Activated naive CD8-positive, alpha-beta T cell treated with anti-CD3 and anti-CD28 coated beads for 36 hours (primary cell): Measurements from ENCODE around the gene ALMS1. TPM values are rescaled to one million over a fixed set of nuclear protein-coding genes. Genes with fewer than 3 reads are reported as not detected.
"Not testable (repeated sequence)": the region's sequence is repeated elsewhere in the genome, so short reads cannot be mapped to it uniquely, and the experiment has no call there.

Experiments
- DNase-seq: peaks from one replicate; pipeline ENCODE4 v3.0.0; 2021
- H3K27ac Mint-ChIP-seq: one replicate; pipeline ENCODE4 v1.8.0; 2022; ENCODE audit warnings: mild to moderate bottlenecking, moderate library complexity, mixed read lengths
- H3K27me3 Mint-ChIP-seq: one replicate; pipeline ENCODE4 v1.8.0; 2022; ENCODE audit warnings: mild to moderate bottlenecking, mixed read lengths
- H3K36me3 Mint-ChIP-seq: one replicate; pipeline ENCODE4 v1.8.0; 2021; ENCODE audit warnings: mild to moderate bottlenecking, mixed read lengths
- H3K4me1 Mint-ChIP-seq: one replicate; pipeline ENCODE4 v1.8.0; 2021; ENCODE audit warnings: mixed read lengths
- H3K4me3 Mint-ChIP-seq: one replicate; pipeline ENCODE4 v1.8.0; 2022; ENCODE audit warnings: mild to moderate bottlenecking, moderate library complexity, mixed read lengths
- H3K9me3 Mint-ChIP-seq: one replicate; pipeline ENCODE4 v1.8.0; 2022; ENCODE audit warnings: mixed read lengths
- total RNA-seq, 2 experiments: library from RNA; stranded (reverse); gene quantifications; one replicate each; pipeline ENCODE4 v1.2.3, GENCODE V29; 2021

The ALMS1 gene
- total RNA-seq, 2 experiments from 2014 or later = 18.3 to 23.5 TPM

DNA sequence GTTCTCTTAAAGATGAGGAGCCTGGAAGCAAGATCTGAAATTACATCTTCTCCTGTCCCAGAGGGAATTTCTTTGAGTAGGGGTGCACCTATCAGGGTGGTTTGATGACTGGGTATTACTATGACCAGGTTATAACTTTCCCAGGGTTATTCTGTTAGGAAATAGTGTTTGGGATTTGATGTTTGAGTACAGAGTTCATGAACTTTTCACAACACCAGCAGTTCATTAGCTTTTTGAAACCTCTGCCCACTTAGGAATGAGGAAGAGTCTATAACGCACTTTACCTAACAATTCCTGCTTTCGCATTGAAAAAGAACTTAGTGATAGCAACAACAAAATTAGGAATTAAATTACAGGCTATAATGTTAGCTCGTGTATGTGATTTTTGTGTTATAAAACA is 58.6 kb downstream of the ALMS1 start:
- H3K36me3 Mint-ChIP-seq = peaks cover 33% of the 10 kb centered on the region
- no peak overlapping the region for H3K27ac Mint-ChIP-seq
- no peaks in the 10 kb centered on the region for H3K9me3 Mint-ChIP-seq
- no peak overlapping the region for H3K4me3 Mint-ChIP-seq
- no peak for DNase-seq
- peaks cover 3% of the 10 kb centered on the region for H3K4me1 Mint-ChIP-seq
- no peaks in the 10 kb centered on the region for H3K27me3 Mint-ChIP-seq

DNA sequence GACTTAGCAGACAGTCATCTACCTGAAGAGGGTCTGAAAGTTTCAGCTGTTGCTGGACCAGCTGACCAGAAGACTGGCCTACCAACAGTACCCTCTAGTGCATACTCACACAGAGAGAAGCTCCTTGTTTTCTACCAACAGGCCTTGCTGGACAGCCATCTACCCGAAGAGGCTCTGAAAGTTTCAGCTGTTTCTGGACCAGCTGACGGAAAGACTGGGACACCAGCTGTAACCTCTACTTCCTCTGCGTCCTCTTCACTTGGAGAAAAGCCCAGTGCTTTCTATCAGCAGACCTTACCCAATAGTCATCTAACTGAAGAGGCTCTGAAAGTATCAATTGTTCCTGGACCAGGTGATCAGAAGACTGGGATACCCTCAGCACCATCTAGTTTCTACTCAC is 63.2 kb downstream of the ALMS1 start:
- Mint-ChIP-seq H3K27ac (no peak overlapping the region), H3K27me3 (no peaks in the 10 kb centered on the region), H3K4me3 (no peak overlapping the region), H3K4me1 (no peaks in the 10 kb centered on the region), H3K36me3 (peaks cover 52% of the 10 kb centered on the region), H3K9me3 (no peaks in the 10 kb centered on the region)
- no peak for DNase-seq

DNA sequence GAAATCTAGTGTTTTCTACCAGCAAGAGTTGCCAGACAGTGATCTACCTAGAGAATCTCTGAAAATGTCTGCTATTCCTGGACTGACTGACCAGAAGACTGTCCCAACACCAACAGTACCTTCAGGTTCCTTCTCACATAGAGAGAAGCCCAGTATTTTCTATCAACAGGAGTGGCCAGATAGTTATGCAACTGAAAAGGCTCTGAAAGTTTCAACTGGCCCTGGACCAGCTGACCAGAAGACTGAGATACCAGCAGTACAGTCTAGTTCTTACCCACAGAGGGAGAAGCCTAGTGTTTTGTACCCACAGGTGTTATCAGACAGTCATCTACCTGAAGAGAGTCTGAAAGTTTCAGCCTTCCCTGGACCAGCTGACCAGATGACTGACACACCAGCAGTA is 63.8 kb downstream of the ALMS1 start:
- Mint-ChIP-seq H3K36me3 (peaks cover 50% of the 10 kb centered on the region), H3K4me3 (no peak overlapping the region), H3K27ac (no peak overlapping the region), H3K27me3 (no peaks in the 10 kb centered on the region), H3K4me1 (no peaks in the 10 kb centered on the region), H3K9me3 (no peaks in the 10 kb centered on the region)
- no peak for DNase-seq

DNA sequence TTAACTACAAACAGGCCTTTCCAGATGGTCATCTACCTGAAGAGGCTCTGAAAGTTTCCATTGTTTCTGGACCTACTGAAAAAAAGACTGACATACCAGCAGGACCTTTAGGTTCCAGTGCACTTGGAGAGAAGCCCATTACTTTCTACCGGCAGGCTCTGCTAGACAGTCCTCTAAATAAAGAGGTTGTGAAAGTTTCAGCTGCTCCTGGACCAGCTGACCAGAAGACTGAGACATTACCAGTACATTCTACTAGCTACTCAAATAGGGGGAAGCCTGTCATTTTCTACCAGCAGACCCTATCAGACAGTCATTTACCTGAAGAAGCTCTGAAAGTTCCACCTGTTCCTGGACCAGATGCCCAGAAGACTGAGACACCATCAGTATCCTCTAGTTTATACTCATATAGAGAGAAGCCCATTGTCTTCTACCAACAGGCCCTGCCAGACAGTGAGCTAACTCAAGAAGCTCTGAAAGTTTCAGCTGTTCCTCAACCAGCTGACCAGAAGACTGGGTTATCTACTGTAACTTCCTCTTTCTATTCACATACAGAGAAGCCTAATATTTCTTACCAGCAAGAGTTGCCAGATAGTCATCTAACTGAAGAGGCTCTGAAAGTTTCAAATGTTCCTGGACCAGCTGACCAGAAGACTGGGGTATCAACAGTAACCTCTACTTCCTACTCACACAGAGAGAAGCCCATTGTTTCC is 65.8 kb downstream of the ALMS1 start:
- Mint-ChIP-seq H3K27ac (no peak overlapping the region), H3K36me3 (peaks cover 50% of the 10 kb centered on the region), H3K4me1 (no peaks in the 10 kb centered on the region), H3K27me3 (no peaks in the 10 kb centered on the region), H3K4me3 (no peak overlapping the region), H3K9me3 (no peaks in the 10 kb centered on the region)
- no peak for DNase-seq

DNA sequence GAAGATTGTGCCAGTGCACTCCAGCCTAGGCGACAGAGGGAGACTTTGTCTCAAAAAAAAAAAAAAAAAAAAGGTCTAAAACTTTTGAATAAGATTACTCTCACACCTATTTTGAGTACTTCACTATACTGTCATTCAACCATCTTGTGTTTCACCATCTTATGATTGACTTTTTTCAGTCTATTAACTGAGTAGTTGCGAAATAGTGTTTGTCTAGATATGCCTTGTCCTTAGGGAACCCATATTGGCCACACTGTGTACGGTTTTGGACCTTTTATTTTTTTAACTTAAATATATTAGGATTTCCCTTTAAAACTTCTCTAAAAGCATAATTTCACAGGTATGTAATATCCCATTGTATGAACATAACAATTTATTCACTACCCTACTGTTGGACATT is 72.3 kb downstream of the ALMS1 start:
- H3K4me3 Mint-ChIP-seq = no peak overlapping the region
- DNase-seq = no peak
- no peaks in the 10 kb centered on the region for H3K27me3 Mint-ChIP-seq
- peaks cover 42% of the 10 kb centered on the region for H3K36me3 Mint-ChIP-seq
- H3K27ac Mint-ChIP-seq = no peak overlapping the region
- H3K9me3 Mint-ChIP-seq = peaks cover 4% of the 10 kb centered on the region
- no peaks in the 10 kb centered on the region for H3K4me1 Mint-ChIP-seq

DNA sequence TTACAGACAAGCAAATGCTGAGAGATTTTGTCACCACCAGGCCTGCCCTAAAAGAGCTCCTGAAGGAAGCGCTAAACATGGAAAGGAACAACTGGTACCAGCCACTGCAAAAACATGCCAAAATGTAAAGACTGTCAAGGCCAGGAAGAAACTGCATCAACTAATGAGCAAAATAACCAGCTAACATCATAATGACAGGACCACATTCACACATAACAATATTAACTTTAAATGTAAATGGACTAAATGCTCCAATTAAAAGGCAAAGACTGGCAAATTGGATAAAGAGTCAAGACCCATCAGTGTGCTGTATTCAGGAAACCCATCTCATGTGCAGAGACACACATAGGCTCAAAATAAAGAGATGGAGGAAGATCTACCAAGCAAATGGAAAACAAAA is 76.8 kb downstream of the ALMS1 start:
- H3K4me3 Mint-ChIP-seq, H3K27me3 Mint-ChIP-seq, H3K9me3 Mint-ChIP-seq, H3K27ac Mint-ChIP-seq, H3K4me1 Mint-ChIP-seq, DNase-seq: not testable (repeated sequence)
- H3K36me3 Mint-ChIP-seq = peaks cover 30% of the 10 kb centered on the region

DNA sequence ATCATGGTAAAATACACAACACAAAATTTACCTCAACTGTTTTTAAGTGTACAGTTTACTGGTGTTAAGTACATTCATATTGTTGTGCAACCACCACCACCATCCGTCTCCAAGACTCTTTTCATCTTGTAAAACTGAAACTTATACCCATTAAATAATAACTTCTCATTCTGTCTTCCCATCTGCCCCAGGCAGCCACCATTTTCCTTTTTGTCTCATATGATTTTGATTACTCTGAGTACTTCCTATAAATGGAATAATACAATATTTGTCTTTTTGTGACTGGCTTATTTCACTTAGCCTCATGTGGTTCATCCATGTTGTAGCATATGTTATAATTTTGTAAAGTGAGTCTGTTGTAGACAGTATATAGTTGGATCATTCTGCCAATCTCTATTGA is 82.7 kb downstream of the ALMS1 start:
- Mint-ChIP-seq H3K4me1 (no peaks in the 10 kb centered on the region), H3K9me3 (no peaks in the 10 kb centered on the region), H3K27ac (no peak overlapping the region), H3K4me3 (no peak overlapping the region), H3K27me3 (no peaks in the 10 kb centered on the region), H3K36me3 (no peaks in the 10 kb centered on the region)
- DNase-seq = no peak

DNA sequence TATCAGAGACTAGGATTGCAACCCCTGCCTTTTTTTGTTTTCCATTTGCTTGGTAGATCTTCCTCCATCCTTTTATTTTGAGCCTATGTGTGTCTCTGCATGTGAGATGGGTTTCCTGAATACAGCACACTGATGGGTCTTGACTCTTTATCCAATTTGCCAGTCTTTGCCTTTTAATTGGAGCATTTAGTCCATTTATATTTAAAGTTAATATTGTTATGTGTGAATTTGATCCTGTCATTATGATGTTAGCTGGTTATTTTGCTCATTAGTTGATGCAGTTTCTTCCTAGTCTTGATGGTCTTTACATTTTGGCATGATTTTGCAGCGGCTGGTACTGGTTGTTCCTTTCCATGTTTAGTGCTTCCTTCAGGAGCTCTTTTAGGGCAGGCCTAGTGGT is 98.2 kb downstream of the ALMS1 start:
- not testable (repeated sequence) for DNase-seq, H3K27me3 Mint-ChIP-seq, H3K4me1 Mint-ChIP-seq, H3K27ac Mint-ChIP-seq, H3K4me3 Mint-ChIP-seq, H3K9me3 Mint-ChIP-seq
- H3K36me3 Mint-ChIP-seq = peaks cover 43% of the 10 kb centered on the region

DNA sequence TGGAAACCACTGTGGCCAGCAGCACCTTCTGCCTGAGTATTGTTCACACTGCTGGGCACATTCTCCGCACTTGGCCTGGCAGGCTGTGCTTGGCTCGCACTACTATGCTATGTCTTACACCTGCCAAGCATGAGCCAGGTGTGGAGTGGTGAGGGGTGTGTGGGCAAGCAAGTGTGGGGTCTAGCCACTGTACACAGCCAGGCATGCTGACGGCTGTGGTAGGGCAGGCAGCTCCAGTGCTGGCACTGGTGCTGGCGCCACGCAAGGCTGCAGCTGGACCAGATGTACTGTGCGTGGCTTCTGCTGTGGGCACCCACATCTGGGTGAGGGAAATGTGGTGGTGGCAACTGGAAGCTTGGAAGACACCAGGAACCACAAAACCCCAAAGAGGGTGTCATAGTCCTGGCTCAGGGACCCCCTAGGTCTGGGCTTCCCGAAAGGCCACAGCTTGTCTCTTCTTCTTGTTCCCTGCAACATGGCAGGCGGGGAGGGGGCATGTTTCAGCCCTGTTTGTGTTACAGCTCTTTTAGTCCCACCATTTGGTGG is 101.5 kb downstream of the ALMS1 start:
- Mint-ChIP-seq H3K9me3 (peaks cover 2% of the 10 kb centered on the region), H3K27ac (no peak overlapping the region), H3K4me1 (peaks cover 6% of the 10 kb centered on the region), H3K4me3 (no peak overlapping the region), H3K27me3 (no peaks in the 10 kb centered on the region), H3K36me3 (peaks cover 56% of the 10 kb centered on the region)
- DNase-seq = no peak

DNA sequence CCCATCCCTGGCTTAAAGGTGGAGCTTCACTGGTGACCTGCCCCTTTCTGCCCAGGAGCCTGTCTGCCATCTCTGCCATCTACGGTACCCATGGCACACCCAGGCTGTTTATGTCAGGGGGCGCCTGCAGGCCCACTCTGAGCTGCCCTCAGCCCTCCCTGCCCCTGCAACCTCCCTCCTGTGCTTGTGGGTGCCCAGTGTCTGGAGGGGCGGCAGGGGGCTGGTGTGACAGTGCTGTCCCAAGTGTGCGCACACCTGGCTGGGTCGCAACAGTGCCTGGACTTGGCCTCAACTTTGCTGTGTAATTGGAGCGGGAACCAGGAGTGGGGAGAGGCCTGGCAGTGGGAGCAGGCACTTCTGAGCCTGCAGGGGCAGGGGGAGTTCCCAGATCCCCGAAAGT is 102.4 kb downstream of the ALMS1 start:
- no peak for DNase-seq
- H3K27ac Mint-ChIP-seq = no peak overlapping the region
- H3K4me1 Mint-ChIP-seq = peaks cover 6% of the 10 kb centered on the region
- no peaks in the 10 kb centered on the region for H3K27me3 Mint-ChIP-seq
- no peak overlapping the region for H3K4me3 Mint-ChIP-seq
- peaks cover 57% of the 10 kb centered on the region for H3K36me3 Mint-ChIP-seq
- H3K9me3 Mint-ChIP-seq = peaks cover 2% of the 10 kb centered on the region

DNA sequence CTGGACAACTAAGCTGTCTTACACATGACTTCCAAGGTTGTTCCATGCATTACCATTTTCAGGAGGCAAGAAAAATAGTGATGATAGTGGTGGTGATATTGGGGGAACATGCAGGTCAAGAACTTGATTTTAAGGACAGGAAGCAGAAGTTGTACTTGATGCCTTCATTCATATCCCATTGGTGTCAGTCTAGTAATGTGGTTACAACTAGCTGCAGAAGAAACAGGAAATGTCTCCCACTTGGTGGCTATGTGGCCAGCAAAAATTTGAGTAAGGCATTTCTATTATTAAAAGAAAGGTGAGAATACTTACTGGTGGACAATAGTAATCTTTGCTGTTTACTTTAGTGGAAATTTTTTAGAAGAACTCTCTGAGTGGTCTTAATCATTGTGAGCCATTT is 103.4 kb downstream of the ALMS1 start:
- peaks cover 60% of the 10 kb centered on the region for H3K36me3 Mint-ChIP-seq
- peaks cover 6% of the 10 kb centered on the region for H3K4me1 Mint-ChIP-seq
- no peak for DNase-seq
- H3K9me3 Mint-ChIP-seq = peaks cover 2% of the 10 kb centered on the region
- H3K27me3 Mint-ChIP-seq = no peaks in the 10 kb centered on the region
- no peak overlapping the region for H3K27ac Mint-ChIP-seq
- H3K4me3 Mint-ChIP-seq = no peak overlapping the region

DNA sequence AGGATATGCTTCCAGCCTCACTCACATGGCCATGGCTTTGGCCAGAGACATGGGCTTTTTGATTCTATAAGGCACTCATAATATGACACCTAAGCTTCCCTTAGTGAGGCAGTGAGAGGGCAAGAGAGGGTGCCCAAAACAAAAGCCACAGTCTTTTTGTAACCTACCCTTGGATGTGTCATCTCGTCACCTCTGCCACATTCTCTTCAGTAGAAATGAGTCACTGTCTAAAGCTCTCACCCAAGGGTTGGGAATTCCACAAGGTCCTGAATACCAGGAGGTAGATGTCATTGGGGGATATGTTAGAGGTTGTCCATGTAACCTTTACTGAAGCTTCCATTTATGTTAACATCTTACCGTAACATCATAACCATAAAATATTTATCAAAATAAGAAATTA is 108.4 kb downstream of the ALMS1 start:
- H3K4me1 Mint-ChIP-seq = peaks cover 3% of the 10 kb centered on the region
- H3K27me3 Mint-ChIP-seq = no peaks in the 10 kb centered on the region
- H3K36me3 Mint-ChIP-seq = peaks cover 41% of the 10 kb centered on the region
- no peak overlapping the region for H3K4me3 Mint-ChIP-seq
- no peaks in the 10 kb centered on the region for H3K9me3 Mint-ChIP-seq
- no peak for DNase-seq
- no peak overlapping the region for H3K27ac Mint-ChIP-seq

DNA sequence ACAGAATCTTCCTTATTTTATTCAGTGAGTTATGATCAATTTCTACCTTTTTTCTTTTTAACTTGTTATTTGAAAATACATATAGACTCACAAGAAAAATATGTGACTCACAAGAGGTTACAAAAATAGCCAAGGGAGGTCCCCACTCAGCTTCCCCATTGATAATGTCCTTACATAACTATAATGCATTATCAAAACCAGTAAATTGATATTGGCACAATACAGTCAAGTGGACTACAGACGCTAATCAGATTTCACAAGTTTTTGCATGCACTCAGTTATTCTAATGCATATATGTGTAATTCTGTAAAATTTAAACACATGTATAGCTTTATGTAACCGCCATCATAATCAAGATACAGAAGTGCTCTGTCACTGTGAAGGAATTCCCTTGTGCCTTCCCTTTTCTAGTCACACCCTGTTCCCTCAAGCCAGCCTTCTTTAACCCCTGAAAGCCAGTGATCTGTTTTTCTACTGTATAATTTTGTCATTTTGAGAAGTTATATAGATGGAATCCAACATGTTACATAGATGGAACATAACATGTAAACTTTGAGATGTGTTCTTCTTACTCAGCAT is 118.4 kb downstream of the ALMS1 start:
- peaks cover 35% of the 10 kb centered on the region for H3K9me3 Mint-ChIP-seq
- H3K27me3 Mint-ChIP-seq = no peaks in the 10 kb centered on the region
- H3K4me1 Mint-ChIP-seq = no peaks in the 10 kb centered on the region
- H3K27ac Mint-ChIP-seq = no peak overlapping the region
- H3K4me3 Mint-ChIP-seq = no peak overlapping the region
- DNase-seq = no peak
- peaks cover 52% of the 10 kb centered on the region for H3K36me3 Mint-ChIP-seq

DNA sequence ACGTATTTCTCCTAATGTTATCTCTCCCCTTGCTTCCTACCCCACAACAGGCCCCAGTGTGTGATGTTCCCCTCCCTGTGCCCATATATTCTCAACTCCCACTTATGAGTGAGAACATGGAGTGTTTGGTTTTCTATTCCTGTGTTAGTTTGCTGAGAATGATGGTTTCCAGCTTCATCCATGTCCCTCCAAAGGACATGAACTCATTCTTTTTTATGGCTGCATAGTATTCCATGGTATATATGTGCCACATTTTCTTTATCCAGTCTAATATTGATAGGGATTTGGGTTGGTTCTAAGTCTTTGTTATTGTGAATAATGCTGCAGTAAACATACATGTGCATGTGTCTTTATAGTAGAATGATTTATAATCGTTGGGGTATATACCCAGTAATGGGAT is 119.2 kb downstream of the ALMS1 start:
- H3K27me3 Mint-ChIP-seq, H3K4me1 Mint-ChIP-seq, H3K27ac Mint-ChIP-seq, H3K4me3 Mint-ChIP-seq, DNase-seq: not testable (repeated sequence)
- H3K36me3 Mint-ChIP-seq = peaks cover 57% of the 10 kb centered on the region
- H3K9me3 Mint-ChIP-seq = peaks cover 40% of the 10 kb centered on the region

DNA sequence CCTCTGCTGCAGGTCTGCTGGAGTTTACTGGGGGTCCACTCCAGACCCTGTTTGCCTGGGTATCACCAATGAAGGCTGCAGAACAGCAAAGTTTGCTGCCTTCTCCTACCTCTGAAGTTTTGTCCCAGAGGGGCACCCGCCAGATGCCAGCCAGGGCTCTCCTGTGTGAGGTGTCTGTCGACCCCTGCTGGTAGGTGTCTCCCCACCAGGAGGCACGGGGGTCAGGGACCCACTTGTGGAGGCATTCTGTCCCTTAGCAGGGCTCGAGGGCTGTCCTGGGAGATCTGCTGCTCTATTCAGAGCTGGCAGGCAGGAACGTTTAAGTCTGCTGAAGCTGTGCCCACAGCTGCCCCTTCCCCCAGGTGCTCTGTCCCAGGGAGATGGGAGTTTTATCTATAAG is 124.8 kb downstream of the ALMS1 start:
- not testable (repeated sequence) for H3K4me1 Mint-ChIP-seq, H3K27me3 Mint-ChIP-seq, DNase-seq, H3K27ac Mint-ChIP-seq, H3K4me3 Mint-ChIP-seq
- peaks cover 70% of the 10 kb centered on the region for H3K36me3 Mint-ChIP-seq
- peaks cover 41% of the 10 kb centered on the region for H3K9me3 Mint-ChIP-seq

DNA sequence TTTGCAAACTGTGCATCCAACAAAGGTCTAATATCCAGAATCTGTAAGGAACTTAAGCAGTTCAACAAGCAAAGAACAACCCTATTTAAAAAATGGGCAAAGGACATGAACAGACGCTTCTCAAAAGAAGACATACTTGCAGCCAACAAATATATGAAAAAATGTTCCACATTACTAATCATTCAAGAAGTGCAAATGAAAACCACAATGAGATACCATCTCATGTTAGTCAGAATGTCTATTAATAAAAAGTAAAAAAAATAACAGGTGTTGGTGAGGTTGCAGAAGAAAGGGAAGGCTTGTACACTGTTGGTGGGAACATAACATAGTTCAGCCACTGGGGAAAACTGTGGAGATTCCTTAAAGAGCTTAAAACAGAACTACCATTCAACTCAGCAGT is 130.4 kb downstream of the ALMS1 start:
- H3K36me3 Mint-ChIP-seq = peaks cover 52% of the 10 kb centered on the region
- H3K4me1 Mint-ChIP-seq = no peaks in the 10 kb centered on the region
- H3K9me3 Mint-ChIP-seq = peaks cover 21% of the 10 kb centered on the region
- DNase-seq = no peak
- no peaks in the 10 kb centered on the region for H3K27me3 Mint-ChIP-seq
- H3K4me3 Mint-ChIP-seq = no peak overlapping the region
- H3K27ac Mint-ChIP-seq = no peak overlapping the region
